A673 (cell line): ENCODE results near the gene KLHDC9. TPM values are rescaled to one million over a fixed set of nuclear protein-coding genes. Genes with fewer than 3 reads are reported as not detected.

Source experiments
- BruUV-seq: library from RNA; stranded (reverse); fragments of 400-500 nt; replicated peaks from 2 replicates; lab custom pipeline; 2021; lab: Mats Ljungman, UMichigan
- CTCF ChIA-PET: fragments of 300-600 bp; sonication (Branson Sonifier 250); formaldehyde crosslinking; loops from one replicate; lab custom pipeline; 2022; ENCODE audit warnings: antibody characterized with exemption; lab: Charles Lee
- POLR2A ChIA-PET: fragments of 300-600 bp; sonication (Branson Sonifier 250); formaldehyde crosslinking; loops from one replicate; lab custom pipeline; 2022; ENCODE audit warnings: antibody characterized with exemption; ENCODE audit not compliant: low non-redundant PET; lab: Charles Lee
- DNase-seq: peaks from one replicate; pipeline ENCODE4 v3.0.0-alpha.2; 2015; ENCODE audit warnings: low spot score
- H3K27ac ChIP-seq: fragments of 200-600 bp; sonication (generic); 2 replicates; pipeline ENCODE4 v1.5.1; 2016; ENCODE audit warnings: mixed run types, low read depth, mild to moderate bottlenecking, mixed read lengths, antibody characterized with exemption, low read length; ENCODE audit not compliant: poor library complexity, severe bottlenecking
- H3K27me3 ChIP-seq: fragments of 200-600 bp; sonication (generic); replicated peaks from 2 replicates; pipeline ENCODE4 v1.6.1; 2017; ENCODE audit warnings: mixed run types, low read depth, mild to moderate bottlenecking, mixed read lengths, antibody characterized with exemption, low read length; ENCODE audit not compliant: insufficient read depth, poor library complexity
- H3K36me3 ChIP-seq: fragments of 200-600 bp; sonication (generic); 2 replicates; pipeline ENCODE4 v1.6.1; 2016; ENCODE audit warnings: mixed run types, mild to moderate bottlenecking, mixed read lengths, antibody characterized with exemption, low read length; ENCODE audit not compliant: insufficient read depth, poor library complexity, severe bottlenecking
- H3K4me1 ChIP-seq: fragments of 200-600 bp; sonication (generic); 2 replicates; pipeline ENCODE4 v1.6.1; 2017; ENCODE audit warnings: mixed run types, mild to moderate bottlenecking, mixed read lengths, antibody characterized with exemption, low read length; ENCODE audit not compliant: insufficient read depth, poor library complexity, severe bottlenecking
- H3K4me3 ChIP-seq: fragments of 200-600 bp; sonication (generic); 2 replicates; pipeline ENCODE4 v1.5.1; 2016; ENCODE audit warnings: low read depth, mixed run types, mild to moderate bottlenecking, mixed read lengths, low read length; ENCODE audit not compliant: poor library complexity, severe bottlenecking
- H3K9me3 ChIP-seq: fragments of 200-600 bp; sonication (generic); 2 replicates; pipeline ENCODE4 v1.6.1; 2016; ENCODE audit warnings: mixed run types, low read depth, mild to moderate bottlenecking, mixed read lengths, antibody characterized with exemption, low read length; ENCODE audit not compliant: poor library complexity, severe bottlenecking
- CTCF ChIP-seq: fragments of 300-800, 200-600 bp; sonication (generic); conservative IDR thresholded peaks from 2 replicates; pipeline ENCODE4 v1.5.1; 2017; ENCODE audit warnings: low read depth, mild to moderate bottlenecking, antibody characterized with exemption, low read length, moderate library complexity, mixed read lengths
- EZH2 ChIP-seq: fragments of 200-600 bp; sonication (generic); IDR thresholded peaks from 2 replicates; pipeline ENCODE4 v1.6.1; 2017; ENCODE audit warnings: borderline replicate concordance, low read depth, mild to moderate bottlenecking, mixed read lengths, antibody characterized with exemption, low read length; ENCODE audit not compliant: poor library complexity, severe bottlenecking
- intact Hi-C: fragments of 100-400 bp; cut with micrococcal nuclease; formaldehyde crosslinking; loops from one replicate; pipeline ENCODE4 v1.10.0; 2022; ENCODE audit not compliant: unreplicated experiment
- total RNA-seq: library from RNA; stranded (reverse); gene quantifications from 2 replicates; pipeline ENCODE4 v1.2.3, GENCODE V29; 2021

KLHDC9 gene
- total RNA-seq, 1 experiment from 2014 or later, result 1.7 TPM

- ChIA-PET POLR2A (no interaction called here), CTCF (no interaction called here)
- Histone ChIP-seq H3K36me3 (peaks cover 14% of the 10 kb centered on the region), H3K9me3 (no peaks in the 10 kb centered on the region), H3K4me1 (no peaks in the 10 kb centered on the region), H3K27me3 (peaks cover 3% of the 10 kb centered on the region), H3K27ac (no peak overlapping the region), H3K4me3 (no peak overlapping the region)
- intact Hi-C loops, result loop anchor here (10.0 kb wide), 1 partner anchor 372 kb away; no protein-coding TSS in a partner anchor
- TF ChIP-seq CTCF (no peak), EZH2 (no peak)
- BruUV-seq, result no TSS peak
- no peak for DNase-seq
These were observed 1.6 kb upstream of the KLHDC9 start for GRCh38 chr1:161096530-161096929.

- DNase-seq, result no peak
- Histone ChIP-seq H3K4me3 (peak overlapping the region; percentile 66), H3K4me1 (no peaks in the 10 kb centered on the region), H3K9me3 (no peaks in the 10 kb centered on the region), H3K27ac (no peak overlapping the region), H3K27me3 (peaks cover 3% of the 10 kb centered on the region), H3K36me3 (peaks cover 26% of the 10 kb centered on the region)
- intact Hi-C loops, result loop anchor here (10.0 kb wide), 1 partner anchor 374 kb away; no protein-coding TSS in a partner anchor
- POLR2A ChIA-PET, result no interaction called here
- no TSS peak for BruUV-seq
- TF ChIP-seq CTCF (no peak), EZH2 (no peak)
- CTCF ChIA-PET, result no interaction called here
These were observed 1.1 kb downstream of the KLHDC9 start for GRCh38 chr1:161099090-161099802.

- CTCF ChIA-PET, result no interaction called here
- POLR2A ChIA-PET, result no interaction called here
- TF ChIP-seq CTCF (no peak), EZH2 (no peak)
- Histone ChIP-seq H3K27ac (no peak overlapping the region), H3K36me3 (peaks cover 26% of the 10 kb centered on the region), H3K4me1 (no peaks in the 10 kb centered on the region), H3K4me3 (no peak overlapping the region), H3K27me3 (peaks cover 3% of the 10 kb centered on the region), H3K9me3 (no peaks in the 10 kb centered on the region)
- BruUV-seq, result no TSS peak
- DNase-seq, result no peak
- intact Hi-C loops, result no loop called here
These were observed 2.4 kb downstream of the KLHDC9 start for GRCh38 chr1:161100556-161100955.
